ENCODE data around the gene ASCC1.
A peak's percentile ranks its signal among the peaks of the same experiment; 100 is the strongest.

- TF ChIP-seq POLR2A (IDR thresholded peaks at IDR 0.05): no peak
- peak in 7 of 11 experiments; percentile 12 to 41 (median 30) for TF ChIP-seq CTCF (IDR thresholded peaks at IDR 0.05 in 8 of 11, conservative IDR thresholded peaks at IDR 0.05 in 3 of 11)
- TF ChIP-seq POLR2AphosphoS5 (IDR thresholded peaks at IDR 0.05): peak in 2 of 3 donors; percentile 40 to 59
These were observed 27.9 kb upstream of the ASCC1 start for GRCh38 chr10:72243822-72244437.

Measured in spleen (tissue), 7 donors.